Prostate gland (tissue), 2 donors: ENCODE results near the gene KRT32.

Source experiments
- POLR2AphosphoS5 ChIP-seq: sonication (generic); formaldehyde crosslinking; IDR thresholded peaks from one replicate; pipeline ENCODE4 v1.6.1; 2017; ENCODE audit warnings: antibody characterized with exemption
- TF ChIP-seq, protein P1 (sequence below), 4 experiments: fragments of 200-600 bp in 2 of 4; fragments of 450-650 bp in 2 of 4; sonication (generic) in 2 of 4; IDR thresholded peaks; 1 replicate in 3 of 4; 2 replicates in 1 of 4; pipeline ENCODE4 v1.5.1; 2016 to 2019; ENCODE audit warnings: antibody characterized with exemption in 4 of 4, mild to moderate bottlenecking in 2 of 4, moderate library complexity in 2 of 4

DNA sequence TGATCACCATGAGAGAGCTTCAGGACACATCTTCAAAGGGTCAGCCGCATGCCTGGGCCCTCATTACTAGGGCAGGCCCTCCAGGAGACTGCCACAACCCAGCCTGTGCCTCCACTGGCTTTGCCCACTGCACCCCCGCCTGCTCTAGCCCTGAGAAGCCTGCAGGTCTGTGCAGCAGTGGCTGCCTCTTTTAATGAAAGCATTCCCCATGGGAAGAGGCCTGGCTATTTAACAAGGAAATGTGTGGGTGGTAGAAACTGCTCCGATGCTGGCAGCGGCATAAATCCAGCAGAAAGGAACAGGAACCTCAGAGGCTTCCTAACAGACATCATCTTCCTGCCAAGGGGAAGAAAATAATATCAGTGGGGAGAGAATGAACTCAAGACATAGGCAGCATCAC lies 375 bp upstream of the KRT32 start:
- TF ChIP-seq, protein P1, sequence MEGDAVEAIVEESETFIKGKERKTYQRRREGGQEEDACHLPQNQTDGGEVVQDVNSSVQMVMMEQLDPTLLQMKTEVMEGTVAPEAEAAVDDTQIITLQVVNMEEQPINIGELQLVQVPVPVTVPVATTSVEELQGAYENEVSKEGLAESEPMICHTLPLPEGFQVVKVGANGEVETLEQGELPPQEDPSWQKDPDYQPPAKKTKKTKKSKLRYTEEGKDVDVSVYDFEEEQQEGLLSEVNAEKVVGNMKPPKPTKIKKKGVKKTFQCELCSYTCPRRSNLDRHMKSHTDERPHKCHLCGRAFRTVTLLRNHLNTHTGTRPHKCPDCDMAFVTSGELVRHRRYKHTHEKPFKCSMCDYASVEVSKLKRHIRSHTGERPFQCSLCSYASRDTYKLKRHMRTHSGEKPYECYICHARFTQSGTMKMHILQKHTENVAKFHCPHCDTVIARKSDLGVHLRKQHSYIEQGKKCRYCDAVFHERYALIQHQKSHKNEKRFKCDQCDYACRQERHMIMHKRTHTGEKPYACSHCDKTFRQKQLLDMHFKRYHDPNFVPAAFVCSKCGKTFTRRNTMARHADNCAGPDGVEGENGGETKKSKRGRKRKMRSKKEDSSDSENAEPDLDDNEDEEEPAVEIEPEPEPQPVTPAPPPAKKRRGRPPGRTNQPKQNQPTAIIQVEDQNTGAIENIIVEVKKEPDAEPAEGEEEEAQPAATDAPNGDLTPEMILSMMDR (IDR thresholded peaks at IDR 0.05): no peak
- no peak for TF ChIP-seq POLR2AphosphoS5
